ENCODE data around the gene CTSC.
"Not testable (repeated sequence)": the region's sequence is repeated elsewhere in the genome, so short reads cannot be mapped to it uniquely, and the experiment has no call there.

The CTSC gene

GRCh38 chr11:88249706-88250105 lies 87.8 kb downstream of the CTSC start:
- in situ Hi-C loops (cut with MboI; ENCODE audit: low pct_unique_long_range_greater_than_20kb, low sequenced_read_pairs, unreplicated experiment): no loop called here
- no peak for TF ChIP-seq CTCF (IDR thresholded peaks at IDR 0.05; ENCODE audit: extremely low read depth, insufficient read depth, missing control alignments)
- no peak for DNase-seq (ENCODE audit: low spot score)

GRCh38 chr11:88246696-88247095 lies 90.8 kb downstream of the CTSC start:
- TF ChIP-seq CTCF (IDR thresholded peaks at IDR 0.05; ENCODE audit: extremely low read depth, insufficient read depth, missing control alignments): no peak

GRCh38 chr11:88245576-88245975 lies 92.0 kb downstream of the CTSC start:
- DNase-seq (ENCODE audit: low spot score); in situ Hi-C loops (cut with MboI; ENCODE audit: low pct_unique_long_range_greater_than_20kb, low sequenced_read_pairs, unreplicated experiment): not testable (repeated sequence)

More at GRCh38 chr11:88246696-88247095, 90.8 kb downstream of the CTSC start:
- in situ Hi-C loops (cut with MboI; ENCODE audit: low pct_unique_long_range_greater_than_20kb, low sequenced_read_pairs, unreplicated experiment): no loop called here
- DNase-seq (ENCODE audit: low spot score): no peak

All from GM13977 (cell line).